Measurements from ENCODE around the gene C9.

GRCh38 chr5:39274398-39275085, 89.8 kb downstream of the C9 start:
- no peak for TF ChIP-seq CTCF (IDR thresholded peaks at IDR 0.05)
- no peak for TF ChIP-seq POLR2A (IDR thresholded peaks at IDR 0.05)
